Hepatocyte (in vitro differentiated cells): Measurements from ENCODE around the gene LRRC41.

ENCODE experiments used
- CTCF ChIP-seq: fragments of 200-600 bp; sonication (generic); IDR thresholded peaks from 2 replicates; pipeline ENCODE4 v1.5.1; 2016; ENCODE audit warnings: antibody characterized with exemption, mild to moderate bottlenecking; ENCODE audit not compliant: poor library complexity
- EZH2 ChIP-seq: fragments of 200-600 bp; sonication (generic); IDR thresholded peaks from 2 replicates; pipeline ENCODE4 v1.6.1; 2016; ENCODE audit warnings: antibody characterized with exemption, mild to moderate bottlenecking, borderline replicate concordance
- EZH2phosphoT487 ChIP-seq: fragments of 200-600 bp; sonication (generic); IDR thresholded peaks from one replicate; pipeline ENCODE4 v1.6.1; 2018; ENCODE audit warnings: antibody characterized with exemption, mild to moderate bottlenecking, low read depth, moderate library complexity; ENCODE audit not compliant: unreplicated experiment, severe bottlenecking

DNA sequence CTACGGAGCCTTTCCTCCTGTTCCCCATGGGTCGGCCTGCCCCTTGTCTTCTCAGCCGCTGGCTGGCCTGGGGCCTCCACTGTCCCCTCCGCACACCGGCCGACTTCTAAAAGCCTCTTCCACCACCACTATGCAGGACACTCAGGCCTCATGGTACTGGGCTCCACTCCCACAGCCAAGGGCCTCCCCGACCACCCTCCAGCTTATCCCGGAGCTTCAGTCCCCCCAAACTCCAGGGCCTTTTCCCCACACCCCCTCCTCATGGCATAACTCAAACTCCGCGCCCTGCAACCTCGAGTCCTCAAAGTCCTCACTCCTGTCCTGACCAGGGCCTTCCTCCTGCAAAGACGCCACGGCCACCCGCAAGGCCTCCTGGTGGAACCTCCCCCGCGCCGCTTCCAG lies 2.0 kb downstream of the LRRC41 start:
- no peak for TF ChIP-seq CTCF
- TF ChIP-seq EZH2 = no peak
- no peak for TF ChIP-seq EZH2phosphoT487
